Endothelial cell (in vitro differentiated cells): Measurements from ENCODE around the gene JAZF1. TPM values are rescaled to one million over a fixed set of nuclear protein-coding genes. Genes with fewer than 3 reads are reported as not detected.

Source experiments
- DNase-seq: peaks from one replicate; pipeline ENCODE4 v3.0.0; 2021; ENCODE audit warnings: low spot score
- H3K27ac Mint-ChIP-seq: one replicate; pipeline ENCODE4 v1.8.0; 2021; ENCODE audit warnings: mixed read lengths, inconsistent platforms; ENCODE audit not compliant: unreplicated experiment
- H3K27me3 Mint-ChIP-seq: one replicate; pipeline ENCODE4 v1.8.0; 2021; ENCODE audit warnings: mild to moderate bottlenecking, moderate library complexity, mixed read lengths, inconsistent platforms; ENCODE audit not compliant: unreplicated experiment
- H3K36me3 Mint-ChIP-seq: one replicate; pipeline ENCODE4 v1.8.0; 2021; ENCODE audit warnings: mild to moderate bottlenecking, low read depth, mixed read lengths, inconsistent platforms; ENCODE audit not compliant: unreplicated experiment
- H3K4me1 Mint-ChIP-seq: one replicate; pipeline ENCODE4 v1.8.0; 2021; ENCODE audit warnings: mild to moderate bottlenecking, mixed read lengths, inconsistent platforms; ENCODE audit not compliant: unreplicated experiment
- H3K4me3 Mint-ChIP-seq: one replicate; pipeline ENCODE4 v1.8.0; 2021; ENCODE audit warnings: mild to moderate bottlenecking, mixed read lengths, inconsistent platforms; ENCODE audit not compliant: unreplicated experiment
- H3K9me3 Mint-ChIP-seq: one replicate; pipeline ENCODE4 v1.8.0; 2021; ENCODE audit warnings: mixed read lengths, inconsistent platforms; ENCODE audit not compliant: unreplicated experiment
- total RNA-seq: library from RNA; stranded (reverse); fragmentation: NEBNext Ultra II Directional; extraction: Animal tissue kit (Norgen Biotek cat#: 25700); gene quantifications from one replicate; pipeline ENCODE4 v1.2.1, GENCODE V29; 2021; ENCODE audit not compliant: unreplicated experiment
- TF ChIP-seq, protein P1 (sequence below): fragments of 200-600 bp; sonication (generic); IDR thresholded peaks from one replicate; pipeline ENCODE4 v1.5.0; 2021; ENCODE audit warnings: antibody characterized with exemption; ENCODE audit not compliant: unreplicated experiment

The JAZF1 gene
- total RNA-seq, 1 donor from 2014 or later, result 8.5 TPM

DNA sequence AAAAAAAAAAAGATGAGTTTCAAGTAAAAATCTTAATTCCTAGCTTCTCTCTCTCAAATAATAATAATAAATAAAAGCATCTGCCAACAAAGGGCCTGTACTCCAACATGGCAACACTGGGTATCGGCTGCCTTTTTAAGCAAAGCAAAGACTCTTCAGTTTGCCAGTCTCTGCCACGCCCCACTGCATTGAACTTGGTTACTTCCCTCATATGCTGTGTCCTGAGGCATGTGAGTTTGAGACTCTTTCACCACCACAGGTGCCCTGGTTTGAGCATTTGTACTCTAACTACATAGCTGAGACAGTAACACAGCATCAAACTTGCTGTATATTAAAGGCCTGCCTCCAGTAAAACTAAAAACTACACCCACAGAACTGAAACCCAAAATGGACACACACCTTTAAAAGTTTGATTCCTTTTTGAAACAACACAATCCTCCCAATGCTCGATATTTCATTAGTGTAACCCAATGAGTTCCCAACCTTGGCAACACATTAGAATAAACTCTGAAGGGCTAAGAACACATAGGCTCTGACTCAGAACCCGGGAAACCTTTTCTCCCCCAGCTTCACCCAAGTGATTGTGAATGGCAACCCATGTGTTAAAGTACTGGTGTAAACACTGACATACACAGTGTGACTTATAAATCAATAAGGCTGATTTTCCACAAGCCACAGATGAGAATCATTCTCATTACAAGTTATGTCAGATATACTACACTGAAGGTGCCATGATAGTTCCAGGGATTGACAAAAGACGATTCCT lies 12.0 kb downstream of the JAZF1 start:
- Mint-ChIP-seq H3K27ac (no peak overlapping the region), H3K36me3 (no peaks in the 10 kb centered on the region), H3K27me3 (no peaks in the 10 kb centered on the region), H3K9me3 (no peaks in the 10 kb centered on the region), H3K4me1 (no peaks in the 10 kb centered on the region), H3K4me3 (no peak overlapping the region)
- DNase-seq, result no peak
- TF ChIP-seq, protein P1, sequence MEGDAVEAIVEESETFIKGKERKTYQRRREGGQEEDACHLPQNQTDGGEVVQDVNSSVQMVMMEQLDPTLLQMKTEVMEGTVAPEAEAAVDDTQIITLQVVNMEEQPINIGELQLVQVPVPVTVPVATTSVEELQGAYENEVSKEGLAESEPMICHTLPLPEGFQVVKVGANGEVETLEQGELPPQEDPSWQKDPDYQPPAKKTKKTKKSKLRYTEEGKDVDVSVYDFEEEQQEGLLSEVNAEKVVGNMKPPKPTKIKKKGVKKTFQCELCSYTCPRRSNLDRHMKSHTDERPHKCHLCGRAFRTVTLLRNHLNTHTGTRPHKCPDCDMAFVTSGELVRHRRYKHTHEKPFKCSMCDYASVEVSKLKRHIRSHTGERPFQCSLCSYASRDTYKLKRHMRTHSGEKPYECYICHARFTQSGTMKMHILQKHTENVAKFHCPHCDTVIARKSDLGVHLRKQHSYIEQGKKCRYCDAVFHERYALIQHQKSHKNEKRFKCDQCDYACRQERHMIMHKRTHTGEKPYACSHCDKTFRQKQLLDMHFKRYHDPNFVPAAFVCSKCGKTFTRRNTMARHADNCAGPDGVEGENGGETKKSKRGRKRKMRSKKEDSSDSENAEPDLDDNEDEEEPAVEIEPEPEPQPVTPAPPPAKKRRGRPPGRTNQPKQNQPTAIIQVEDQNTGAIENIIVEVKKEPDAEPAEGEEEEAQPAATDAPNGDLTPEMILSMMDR, result no peak

GRCh38 chr7:28166982-28167715 lies 13.4 kb downstream of the JAZF1 start:
- DNase-seq, result no peak
- Mint-ChIP-seq H3K27ac (no peak overlapping the region), H3K27me3 (no peaks in the 10 kb centered on the region), H3K4me1 (no peaks in the 10 kb centered on the region), H3K4me3 (no peak overlapping the region), H3K36me3 (no peaks in the 10 kb centered on the region), H3K9me3 (no peaks in the 10 kb centered on the region)
- TF ChIP-seq, protein P1, result no peak

DNA sequence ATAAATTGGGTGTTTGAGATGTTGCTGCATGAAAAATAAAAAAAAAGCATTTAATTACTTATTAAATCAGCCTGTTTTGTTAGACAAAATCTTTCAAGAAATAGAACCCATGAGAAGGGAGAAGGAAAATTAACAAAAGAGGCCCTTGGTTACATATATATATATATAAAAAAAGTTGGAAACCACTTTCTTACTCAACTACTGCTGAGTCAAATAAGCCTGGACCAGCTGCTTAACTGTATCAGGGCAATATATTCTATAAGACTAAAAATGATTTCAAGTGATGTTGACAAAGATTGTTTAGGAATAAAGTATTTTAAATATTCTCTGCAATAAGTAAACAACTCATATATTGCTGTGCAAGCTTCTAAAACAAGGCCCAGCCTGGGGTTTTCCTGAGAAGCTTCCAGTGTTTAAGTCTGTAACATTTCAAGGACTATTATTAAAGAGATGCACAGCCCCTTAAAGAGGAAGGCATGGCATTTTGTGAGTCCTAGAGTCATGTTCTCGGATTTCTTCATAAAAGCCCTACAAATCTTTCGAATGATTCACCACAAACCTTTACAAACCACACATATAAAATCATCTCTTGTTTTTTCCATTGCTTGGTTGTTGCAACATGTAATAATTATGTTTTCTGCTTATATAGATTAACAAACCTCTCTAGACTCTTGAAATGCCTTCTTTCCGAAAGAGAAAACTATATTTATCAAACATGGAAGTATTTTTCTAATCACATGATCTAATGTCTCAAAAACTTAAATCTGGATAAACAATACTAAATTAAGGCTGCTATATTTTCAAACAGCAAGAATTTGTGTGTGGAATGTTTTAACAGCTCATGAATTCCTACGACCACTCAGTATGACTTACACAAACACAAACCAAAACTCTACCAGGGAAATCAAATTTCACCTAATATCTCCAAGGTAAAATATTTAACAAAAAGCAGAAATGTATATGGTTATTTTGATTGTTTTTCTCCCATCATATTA lies 14.3 kb downstream of the JAZF1 start:
- DNase-seq, result no peak
- no peaks in the 10 kb centered on the region for H3K27me3 Mint-ChIP-seq
- H3K4me1 Mint-ChIP-seq, result no peaks in the 10 kb centered on the region
- no peak overlapping the region for H3K4me3 Mint-ChIP-seq
- no peaks in the 10 kb centered on the region for H3K9me3 Mint-ChIP-seq
- no peak overlapping the region for H3K27ac Mint-ChIP-seq
- no peaks in the 10 kb centered on the region for H3K36me3 Mint-ChIP-seq
- TF ChIP-seq, protein P1, result no peak

- H3K27me3 Mint-ChIP-seq, result no peaks in the 10 kb centered on the region
- no peak overlapping the region for H3K4me3 Mint-ChIP-seq
- H3K9me3 Mint-ChIP-seq, result no peaks in the 10 kb centered on the region
- no peaks in the 10 kb centered on the region for H3K4me1 Mint-ChIP-seq
- DNase-seq, result no peak
- TF ChIP-seq, protein P1, result no peak
- no peaks in the 10 kb centered on the region for H3K36me3 Mint-ChIP-seq
- no peak overlapping the region for H3K27ac Mint-ChIP-seq
Measured at GRCh38 chr7:28165261-28165660, 15.3 kb downstream of the JAZF1 start.
